ENCODE measurements around the gene SPATA46. TPM values are rescaled to one million over a fixed set of nuclear protein-coding genes. Genes with fewer than 3 reads are reported as not detected.

SPATA46 gene
- total and polyA plus RNA-seq, 2 of the 8 experiments (the other 6 are each of a cell fraction or from before 2014, with no cell fraction given) = not detected

GRCh38 chr1:162368451-162368850 lies 8.2 kb downstream of the SPATA46 start:
- H2BK5ac ChIP-seq (ENCODE audit: low read depth, low read length) = no peak overlapping the region
- 81% methylated on average over 4 of the region's 4 CpGs; no CpG with 5 or more reads in 1 of the 2 experiments for WGBS, 2 experiments (ENCODE audit: extremely low coverage in 1 of 2, insufficient coverage in 1 of 2, insufficient read length in 1 of 2, insufficient replicate concordance in 2 of 2, low coverage in 1 of 2, low lambda C conversion rate in 2 of 2, missing lambda C conversion rate in 1 of 2)
- no peaks in the 10 kb centered on the region for H3K4me1 ChIP-seq (replicated peaks in 1 of 4; ENCODE audit: control insufficient read depth in 3 of 4, insufficient read depth in 4 of 4, low read length in 3 of 4)
- CTCF ChIA-PET (ENCODE audit: partially characterized antibody) = interaction anchor here (0.5 to 4.1 kb wide), 7 partner anchors 9 to 202 kb away, joined by 3 to 31 read pairs (median 4); partner anchors contain the start of gene C1orf226
- H3K9ac ChIP-seq (replicated peaks in 1 of 4; ENCODE audit: extremely low read depth in 1 of 4, low read depth in 3 of 4, low read length in 3 of 4) = no peak overlapping the region
- H4K20me1 ChIP-seq (replicated peaks in 1 of 2; ENCODE audit: control insufficient read depth in 1 of 2, insufficient read depth in 2 of 2, low read length in 2 of 2) = peaks cover 0 to 2% of the 10 kb centered on the region in 2 experiments
- POLR2A ChIA-PET (ENCODE audit: partially characterized antibody) = interaction anchor here (1.3 kb wide), 1 partner anchor 14 kb away, joined by 3 read pairs; no protein-coding TSS in a partner anchor
- no peaks in the 10 kb centered on the region for H3K27me3 ChIP-seq (replicated peaks in 1 of 4; ENCODE audit: control insufficient read depth in 3 of 4, extremely low read depth in 1 of 4, insufficient read depth in 3 of 4, low read length in 3 of 4)
- no peak overlapping the region for H3K4ac ChIP-seq (replicated peaks; ENCODE audit: insufficient read length, low read depth, low read length)
- H4K91ac ChIP-seq (replicated peaks; ENCODE audit: insufficient read length, low read length) = no peak overlapping the region
- H3K9me3 ChIP-seq (ENCODE audit: insufficient read depth in 2 of 2, low read depth in 1 of 2, low read length in 1 of 2) = no peaks in the 10 kb centered on the region
- H4K5ac ChIP-seq (ENCODE audit: insufficient read length, low read depth, low read length) = no peak overlapping the region
- peaks cover 0 to 6% (median 1%) of the 10 kb centered on the region in 4 experiments; a peak in 1 of 8 replicates for H3K36me3 ChIP-seq (ENCODE audit: control insufficient read depth in 2 of 4, insufficient read depth in 4 of 4, low read length in 3 of 4)
- H2BK12ac ChIP-seq (ENCODE audit: low read depth, low read length) = no peak overlapping the region
- no peak overlapping the region for H3K27ac ChIP-seq (ENCODE audit: low read depth, low read length)
- no peak overlapping the region for H4K8ac ChIP-seq (ENCODE audit: extremely low read depth, insufficient read depth, low read length)
- no peak overlapping the region for H3K56ac ChIP-seq (replicated peaks; ENCODE audit: insufficient read length, low read depth, low read length)
- no peak overlapping the region for H2BK15ac ChIP-seq (ENCODE audit: low read length)
- no peak overlapping the region for H3K14ac ChIP-seq (ENCODE audit: insufficient read length)
- H2BK120ac ChIP-seq (replicated peaks; ENCODE audit: low read depth, low read length) = no peak overlapping the region
- H3K4me3 ChIP-seq (ENCODE audit: extremely low read depth in 1 of 4, insufficient read depth in 2 of 4, low read depth in 3 of 4, low read length in 4 of 4) = no peak overlapping the region
- no peak overlapping the region for H3K18ac ChIP-seq (ENCODE audit: extremely low read depth, low read length)
- no peak for TF ChIP-seq EGR1 (IDR thresholded peaks at IDR 0.05; ENCODE audit: borderline replicate concordance, low read depth, low read length)
- DNase-seq (ENCODE audit: low read depth in 1 of 2, low spot score in 2 of 2) = no peak
- no peaks in the 10 kb centered on the region for H3K79me1 ChIP-seq (ENCODE audit: low read depth, low read length)
- H3K23ac ChIP-seq (ENCODE audit: insufficient read length) = no peak overlapping the region
- no peaks in the 10 kb centered on the region for H3K23me2 ChIP-seq (ENCODE audit: low read depth, low read length)
- no peak overlapping the region for H2BK20ac ChIP-seq (ENCODE audit: low read length)
- no peak for FAIRE-seq
- H2AFZ ChIP-seq (ENCODE audit: low read length) = no peak overlapping the region
- H3K4me2 ChIP-seq (ENCODE audit: insufficient read depth in 1 of 2, low read depth in 2 of 2, low read length in 2 of 2) = no peak overlapping the region
- H2AK5ac ChIP-seq (ENCODE audit: low read depth, low read length) = no peak overlapping the region
- no peaks in the 10 kb centered on the region for H3K79me2 ChIP-seq (ENCODE audit: control insufficient read depth in 1 of 2, insufficient read depth in 2 of 2, low read length in 2 of 2)
